Stimulated activated CD8-positive, alpha-beta memory T cell treated with anti-CD3 and anti-CD28 coated beads, Interleukin-2, amount 100 ng/mL, for 1 hour (primary cell): ENCODE results near the gene SDHA.
"Not testable (repeated sequence)": the region's sequence is repeated elsewhere in the genome, so short reads cannot be mapped to it uniquely, and the experiment has no call there.

Source experiments
- DNase-seq, 2 donors: peaks; one replicate each; pipeline ENCODE4 v3.0.0-alpha.2; 2020; ENCODE audit warnings: low read depth in 2 of 2

The SDHA gene

DNA sequence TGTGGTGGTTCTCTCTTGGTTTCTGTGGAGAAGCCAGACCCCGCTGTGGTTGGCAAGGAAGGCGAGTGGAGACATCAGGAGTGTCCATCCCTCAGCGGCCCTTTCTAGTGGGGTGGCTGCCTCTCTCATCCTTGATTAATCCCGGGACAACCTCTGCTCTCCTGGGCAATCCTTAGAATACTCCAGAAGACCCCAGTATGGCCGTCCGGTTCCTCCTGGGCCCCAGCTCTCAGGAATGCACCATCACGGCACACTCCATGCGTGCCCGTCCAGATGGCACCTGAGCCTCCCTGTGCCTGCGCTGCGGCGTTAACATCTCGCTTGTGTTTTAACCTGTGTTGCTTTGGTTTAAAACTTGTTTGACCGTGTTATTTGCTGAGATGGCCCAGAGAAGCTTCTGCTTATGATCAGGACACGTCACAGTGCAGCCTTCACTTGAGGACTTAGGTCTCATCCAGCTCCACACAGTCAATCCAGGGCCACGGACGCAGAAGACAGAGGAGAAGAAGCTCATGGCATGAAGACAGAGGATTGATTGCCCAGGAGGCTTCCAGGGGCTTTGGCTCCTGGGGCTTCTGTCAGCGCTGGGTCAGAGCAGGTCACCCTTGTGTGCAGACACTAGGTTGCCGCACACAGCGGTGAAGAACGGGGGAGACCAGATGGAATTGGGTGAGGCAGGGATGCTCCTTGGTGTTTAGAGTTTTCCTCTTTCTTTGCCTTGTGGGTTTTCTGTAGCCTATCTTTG, 82.7 kb downstream of the SDHA start:
- not testable (repeated sequence) for DNase-seq

DNA sequence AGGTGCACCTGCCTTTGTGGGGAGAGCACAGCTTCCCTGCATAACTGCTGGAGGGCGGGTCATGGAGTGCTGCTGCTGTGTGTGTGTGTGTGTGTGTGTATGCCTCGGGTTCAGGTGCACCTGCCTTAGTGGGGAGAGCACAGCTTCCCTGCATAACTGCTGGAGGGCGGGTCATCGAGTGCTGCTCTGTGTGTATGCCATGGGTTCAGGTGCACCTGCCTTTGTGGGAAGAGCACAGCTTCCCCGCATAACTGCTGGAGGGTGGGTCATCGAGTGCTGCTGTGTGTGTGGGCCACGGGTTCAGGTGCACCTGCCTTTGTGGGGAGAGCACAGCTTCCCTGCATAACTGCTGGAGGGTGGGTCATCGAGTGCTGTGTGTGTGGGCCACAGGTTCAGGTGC, 84.3 kb downstream of the SDHA start:
- not testable (repeated sequence) for DNase-seq

DNA sequence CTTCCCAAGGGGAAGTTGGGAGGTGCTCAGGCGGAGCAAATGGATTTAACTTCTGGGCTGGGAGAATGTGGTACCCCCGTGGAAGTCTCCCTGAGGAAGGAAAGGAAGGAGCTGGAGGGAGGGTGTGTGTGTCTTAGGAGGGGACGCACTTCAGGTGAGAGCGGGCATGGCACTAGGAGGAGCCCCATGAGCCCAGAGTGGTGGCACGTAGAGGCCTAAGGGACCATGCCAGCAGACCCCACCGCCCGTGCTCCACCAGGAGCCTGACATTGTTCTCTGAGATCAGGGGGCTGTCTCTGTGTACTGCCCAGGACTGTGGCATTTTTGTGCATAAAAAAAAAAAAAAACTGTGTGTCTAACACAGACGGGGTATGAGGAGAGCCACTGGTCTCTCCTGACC, 84.8 kb downstream of the SDHA start:
- no peak for DNase-seq

DNA sequence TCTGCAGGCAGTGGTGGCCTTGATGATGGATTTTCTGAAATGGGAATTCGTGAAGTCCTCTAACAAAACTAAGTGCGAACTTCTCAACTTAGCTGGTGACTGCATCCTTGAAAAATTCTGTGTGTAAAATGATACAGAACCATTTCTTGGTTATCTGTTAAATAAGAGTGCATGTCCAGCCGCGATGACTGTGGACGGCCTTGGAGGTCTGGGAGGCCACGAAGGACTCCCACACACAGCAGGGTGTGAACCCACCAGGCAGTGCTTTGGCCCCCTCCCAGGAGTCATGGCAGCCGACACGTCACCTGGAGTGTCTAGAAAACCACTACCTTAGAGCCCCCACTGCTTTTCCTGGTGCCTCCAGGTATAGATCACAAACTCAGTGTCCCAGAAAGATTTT, 85.6 kb downstream of the SDHA start:
- DNase-seq, result not testable (repeated sequence)

GRCh38 chr5:305050-305449, 86.9 kb downstream of the SDHA start:
- no peak for DNase-seq

GRCh38 chr5:305459-305858, 87.3 kb downstream of the SDHA start:
- no peak for DNase-seq

- DNase-seq, result no peak
Observed at GRCh38 chr5:306011-306805, 88.1 kb downstream of the SDHA start.
